NCI-H187 (cell line): Measurements from ENCODE around the gene SP5.
"Not testable (repeated sequence)": the region's sequence is repeated elsewhere in the genome, so short reads cannot be mapped to it uniquely, and the experiment has no call there.

Experiments used
- DNase-seq, 2 experiments: peaks; one replicate each; lab custom pipeline; 2025; lab: John Stamatoyannopoulos, UW

Gene SP5

GRCh38 chr2:170739048-170739447, 23.9 kb downstream of the SP5 start:
- no peak for DNase-seq

- DNase-seq = no peak
These were observed 24.4 kb downstream of the SP5 start for GRCh38 chr2:170739507-170740046.

GRCh38 chr2:170740660-170741059, 25.5 kb downstream of the SP5 start:
- no peak for DNase-seq

- DNase-seq = no peak
These were observed 26.9 kb downstream of the SP5 start for GRCh38 chr2:170742000-170742399.

- no peak for DNase-seq
These were observed 27.9 kb downstream of the SP5 start for GRCh38 chr2:170742896-170743529.

GRCh38 chr2:170743530-170744239, 28.5 kb downstream of the SP5 start:
- DNase-seq = no peak

- no peak for DNase-seq
These were observed 29.3 kb downstream of the SP5 start for GRCh38 chr2:170744248-170745002.

- no peak for DNase-seq
These were observed 30.2 kb downstream of the SP5 start for GRCh38 chr2:170745305-170745704.

- no peak for DNase-seq
These were observed 32.8 kb downstream of the SP5 start for GRCh38 chr2:170747921-170748320.

- DNase-seq = not testable (repeated sequence)
These were observed 36.4 kb downstream of the SP5 start for GRCh38 chr2:170751555-170751954.

GRCh38 chr2:170761572-170761971, 46.4 kb downstream of the SP5 start:
- no peak for DNase-seq

- DNase-seq = no peak
These were observed 47.6 kb downstream of the SP5 start for GRCh38 chr2:170762760-170763159.

GRCh38 chr2:170763232-170763631, 48.1 kb downstream of the SP5 start:
- DNase-seq = no peak

GRCh38 chr2:170764880-170765261, 49.7 kb downstream of the SP5 start:
- DNase-seq = no peak

- DNase-seq = no peak
These were observed 51.6 kb downstream of the SP5 start for GRCh38 chr2:170766693-170767092.
